ENCODE data around the gene LRRC3B. TPM values are rescaled to one million over a fixed set of nuclear protein-coding genes. Genes with fewer than 3 reads are reported as not detected.

Gene LRRC3B
- total RNA-seq, 1 donor from 2014 or later: 0.30 TPM

DNA sequence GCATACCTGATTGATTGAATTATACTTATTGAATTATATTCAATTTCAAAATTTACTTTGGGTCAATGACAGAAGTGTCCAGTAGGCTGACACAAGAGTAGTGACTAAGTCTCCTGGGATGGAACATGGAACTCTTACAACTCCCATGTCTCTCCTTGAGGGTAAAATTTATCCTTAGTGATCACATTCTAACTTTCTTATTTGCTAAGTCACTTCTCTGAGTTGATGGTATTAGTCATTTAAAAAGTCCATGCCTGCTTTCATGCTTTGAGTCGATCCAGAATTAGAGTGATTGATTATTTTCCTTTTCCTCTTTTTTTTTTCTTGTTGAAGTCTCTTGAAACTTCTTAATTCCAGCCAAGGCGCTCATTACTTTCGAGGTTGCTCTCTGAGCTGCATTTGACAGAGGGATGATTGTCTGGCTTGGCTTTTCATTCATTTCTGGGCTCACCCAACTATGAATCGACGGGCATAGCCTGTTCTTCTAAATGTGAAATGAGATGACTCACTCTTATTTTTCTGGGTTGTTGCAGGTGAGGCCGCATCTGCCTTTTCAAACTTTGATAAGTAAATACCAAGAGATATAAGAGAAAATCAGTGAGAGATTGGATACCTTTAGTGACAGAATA, 34.9 kb downstream of the LRRC3B start:
- intact Hi-C loops (cut with DNase I): no loop called here
- Histone ChIP-seq H3K4me3 (no peak overlapping the region), H3K9me3 (no peaks in the 10 kb centered on the region), H3K36me3 (no peaks in the 10 kb centered on the region), H3K27ac (no peak overlapping the region), H3K4me1 (no peaks in the 10 kb centered on the region), H3K27me3 (ENCODE audit: low read depth) (no peaks in the 10 kb centered on the region)
- TF ChIP-seq, protein P1, sequence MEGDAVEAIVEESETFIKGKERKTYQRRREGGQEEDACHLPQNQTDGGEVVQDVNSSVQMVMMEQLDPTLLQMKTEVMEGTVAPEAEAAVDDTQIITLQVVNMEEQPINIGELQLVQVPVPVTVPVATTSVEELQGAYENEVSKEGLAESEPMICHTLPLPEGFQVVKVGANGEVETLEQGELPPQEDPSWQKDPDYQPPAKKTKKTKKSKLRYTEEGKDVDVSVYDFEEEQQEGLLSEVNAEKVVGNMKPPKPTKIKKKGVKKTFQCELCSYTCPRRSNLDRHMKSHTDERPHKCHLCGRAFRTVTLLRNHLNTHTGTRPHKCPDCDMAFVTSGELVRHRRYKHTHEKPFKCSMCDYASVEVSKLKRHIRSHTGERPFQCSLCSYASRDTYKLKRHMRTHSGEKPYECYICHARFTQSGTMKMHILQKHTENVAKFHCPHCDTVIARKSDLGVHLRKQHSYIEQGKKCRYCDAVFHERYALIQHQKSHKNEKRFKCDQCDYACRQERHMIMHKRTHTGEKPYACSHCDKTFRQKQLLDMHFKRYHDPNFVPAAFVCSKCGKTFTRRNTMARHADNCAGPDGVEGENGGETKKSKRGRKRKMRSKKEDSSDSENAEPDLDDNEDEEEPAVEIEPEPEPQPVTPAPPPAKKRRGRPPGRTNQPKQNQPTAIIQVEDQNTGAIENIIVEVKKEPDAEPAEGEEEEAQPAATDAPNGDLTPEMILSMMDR (IDR thresholded peaks at IDR 0.05): no peak
- ATAC-seq (no peak), DNase-seq (no peak)

DNA sequence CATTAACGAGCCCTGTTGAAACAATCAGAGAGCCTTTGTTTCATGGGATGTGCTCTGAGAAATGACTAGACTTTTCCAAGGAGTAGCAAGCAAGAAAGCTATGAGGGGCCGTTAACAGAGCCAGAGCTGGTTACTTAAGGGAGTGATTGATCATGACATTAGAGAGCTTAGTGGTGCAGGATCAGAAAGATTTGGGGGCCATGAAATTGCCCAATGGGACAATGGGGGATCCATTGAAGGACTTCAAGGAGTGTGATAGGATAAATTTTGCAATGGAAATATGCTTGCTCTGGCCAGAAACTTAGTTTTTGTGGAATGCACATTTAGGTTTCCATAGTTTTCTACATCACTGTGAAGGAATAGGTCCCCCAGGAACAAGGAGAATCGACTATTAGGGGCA, 45.6 kb downstream of the LRRC3B start:
- no peaks in the 10 kb centered on the region for H3K27me3 ChIP-seq (ENCODE audit: low read depth)
- H3K9me3 ChIP-seq: no peaks in the 10 kb centered on the region
- H3K4me3 ChIP-seq: no peak overlapping the region
- no peak overlapping the region for H3K27ac ChIP-seq
- DNase-seq (no peak), ATAC-seq (no peak)
- no peaks in the 10 kb centered on the region for H3K4me1 ChIP-seq
- TF ChIP-seq, protein P1 (IDR thresholded peaks at IDR 0.05): no peak
- intact Hi-C loops (cut with DNase I): no loop called here
- no peaks in the 10 kb centered on the region for H3K36me3 ChIP-seq

DNA sequence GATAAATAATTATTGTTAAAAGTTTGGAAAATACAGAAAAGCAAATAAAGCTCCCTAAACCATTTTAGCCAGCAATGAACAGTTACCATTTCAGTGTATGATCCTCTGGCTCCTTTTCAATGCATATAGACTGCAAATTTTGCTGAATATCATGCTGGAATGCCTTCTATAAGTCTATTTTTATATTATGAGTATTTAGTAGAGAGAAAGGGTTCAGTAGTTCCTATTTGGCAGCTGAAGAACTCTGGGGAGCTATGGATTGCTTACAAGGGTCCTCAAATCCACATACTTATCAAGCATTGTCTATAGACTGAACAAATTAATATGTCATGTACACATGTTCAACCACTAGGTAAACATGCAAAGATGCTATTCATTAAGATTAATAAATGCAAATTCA, 46.1 kb downstream of the LRRC3B start:
- Histone ChIP-seq H3K36me3 (no peaks in the 10 kb centered on the region), H3K27me3 (ENCODE audit: low read depth) (no peaks in the 10 kb centered on the region), H3K9me3 (no peaks in the 10 kb centered on the region), H3K4me1 (no peaks in the 10 kb centered on the region), H3K27ac (no peak overlapping the region), H3K4me3 (no peak overlapping the region)
- intact Hi-C loops (cut with DNase I): no loop called here
- TF ChIP-seq, protein P1 (IDR thresholded peaks at IDR 0.05): no peak
- no peak for DNase-seq
- ATAC-seq: no peak

DNA sequence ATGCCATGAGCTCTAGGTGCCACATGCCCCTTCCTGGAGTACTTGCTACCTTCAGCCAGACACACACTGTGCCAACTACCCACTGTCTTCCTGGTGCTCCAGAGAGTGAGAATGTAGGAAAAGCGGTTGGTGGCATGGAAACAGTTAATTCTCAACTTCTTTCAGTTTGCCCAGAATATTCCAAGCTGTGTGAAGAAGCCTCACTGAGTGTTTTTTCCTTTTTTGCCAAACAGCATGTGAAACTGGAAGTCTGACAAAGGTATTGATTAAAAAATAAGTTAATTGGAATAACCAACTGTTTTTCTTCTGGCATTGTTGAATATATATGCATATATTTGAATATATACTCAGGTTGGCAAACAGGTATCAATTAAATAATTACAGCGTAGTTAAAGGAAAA, 52.8 kb downstream of the LRRC3B start:
- no peaks in the 10 kb centered on the region for H3K4me1 ChIP-seq
- DNase-seq (no peak), ATAC-seq (no peak)
- H3K4me3 ChIP-seq: no peak overlapping the region
- H3K27me3 ChIP-seq (ENCODE audit: low read depth): no peaks in the 10 kb centered on the region
- no peak overlapping the region for H3K27ac ChIP-seq
- TF ChIP-seq, protein P1 (IDR thresholded peaks at IDR 0.05): no peak
- no peaks in the 10 kb centered on the region for H3K36me3 ChIP-seq
- H3K9me3 ChIP-seq: no peaks in the 10 kb centered on the region
- intact Hi-C loops (cut with DNase I): no loop called here

DNA sequence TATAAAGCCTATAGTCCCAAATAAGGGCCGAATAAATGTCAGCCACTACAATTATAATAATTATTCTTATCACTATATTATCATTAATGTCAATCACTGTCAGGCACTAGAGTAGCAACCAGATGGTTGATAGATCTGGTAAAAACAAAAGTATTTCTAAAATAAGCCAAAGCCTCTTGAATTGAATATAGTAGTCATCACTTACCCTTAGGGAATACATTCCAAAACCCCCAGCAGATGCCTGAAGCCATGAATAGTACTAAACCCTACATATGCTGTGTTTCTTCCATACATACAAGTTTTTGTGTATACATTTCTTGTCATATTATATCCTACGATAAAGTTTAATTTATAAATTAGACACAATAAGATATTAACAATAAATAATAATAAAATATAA, 59.1 kb downstream of the LRRC3B start:
- intact Hi-C loops (cut with DNase I): no loop called here
- Histone ChIP-seq H3K36me3 (no peaks in the 10 kb centered on the region), H3K9me3 (no peaks in the 10 kb centered on the region), H3K27me3 (ENCODE audit: low read depth) (no peaks in the 10 kb centered on the region), H3K4me1 (no peaks in the 10 kb centered on the region), H3K27ac (no peak overlapping the region), H3K4me3 (no peak overlapping the region)
- DNase-seq (no peak), ATAC-seq (no peak)
- TF ChIP-seq, protein P1 (IDR thresholded peaks at IDR 0.05): no peak
